Retinal pigment epithelial cell (primary cell): ENCODE measurements around the gene CALML5.

Experiments used
- DNase-seq: peaks from one replicate; pipeline ENCODE4 v3.0.0-alpha.2; 2010; ENCODE audit warnings: low read depth
- H3K4me3 ChIP-seq: 2 replicates; pipeline ENCODE4 v1.5.1; 2011; ENCODE audit warnings: mild to moderate bottlenecking, low read length, control low read depth, moderate library complexity
- TF ChIP-seq, protein P1 (sequence below): conservative IDR thresholded peaks from 2 replicates; pipeline ENCODE4 v1.5.1; 2011; ENCODE audit warnings: low read depth, low read length, control low read depth, inconsistent platforms

The CALML5 gene

GRCh38 chr10:5509691-5510090, 10.3 kb upstream of the CALML5 start:
- H3K4me3 ChIP-seq: no peak overlapping the region
- no peak for DNase-seq
- TF ChIP-seq, protein P1, sequence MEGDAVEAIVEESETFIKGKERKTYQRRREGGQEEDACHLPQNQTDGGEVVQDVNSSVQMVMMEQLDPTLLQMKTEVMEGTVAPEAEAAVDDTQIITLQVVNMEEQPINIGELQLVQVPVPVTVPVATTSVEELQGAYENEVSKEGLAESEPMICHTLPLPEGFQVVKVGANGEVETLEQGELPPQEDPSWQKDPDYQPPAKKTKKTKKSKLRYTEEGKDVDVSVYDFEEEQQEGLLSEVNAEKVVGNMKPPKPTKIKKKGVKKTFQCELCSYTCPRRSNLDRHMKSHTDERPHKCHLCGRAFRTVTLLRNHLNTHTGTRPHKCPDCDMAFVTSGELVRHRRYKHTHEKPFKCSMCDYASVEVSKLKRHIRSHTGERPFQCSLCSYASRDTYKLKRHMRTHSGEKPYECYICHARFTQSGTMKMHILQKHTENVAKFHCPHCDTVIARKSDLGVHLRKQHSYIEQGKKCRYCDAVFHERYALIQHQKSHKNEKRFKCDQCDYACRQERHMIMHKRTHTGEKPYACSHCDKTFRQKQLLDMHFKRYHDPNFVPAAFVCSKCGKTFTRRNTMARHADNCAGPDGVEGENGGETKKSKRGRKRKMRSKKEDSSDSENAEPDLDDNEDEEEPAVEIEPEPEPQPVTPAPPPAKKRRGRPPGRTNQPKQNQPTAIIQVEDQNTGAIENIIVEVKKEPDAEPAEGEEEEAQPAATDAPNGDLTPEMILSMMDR: no peak

DNA sequence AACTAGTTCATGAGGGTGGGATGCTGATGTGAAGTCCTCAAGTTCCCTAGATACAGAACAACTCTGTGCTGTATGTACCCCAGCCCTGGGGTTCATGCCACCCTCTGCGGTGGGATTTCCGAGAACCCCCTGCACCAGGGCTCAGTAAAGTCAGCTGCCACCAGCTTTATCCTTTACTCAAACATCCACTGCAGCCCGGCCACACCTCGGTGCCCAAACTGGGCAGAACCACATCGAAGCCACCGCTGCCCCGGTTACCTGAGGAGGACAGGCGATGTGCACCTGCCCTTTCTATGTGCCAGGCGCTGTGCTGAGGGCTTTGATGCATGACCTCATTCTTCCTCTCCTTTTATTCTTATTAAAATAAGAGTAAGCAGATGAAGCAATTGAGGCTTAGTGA, 9.9 kb upstream of the CALML5 start:
- no peak for DNase-seq
- no peak overlapping the region for H3K4me3 ChIP-seq
- TF ChIP-seq, protein P1: no peak

- H3K4me3 ChIP-seq: no peak overlapping the region
- no peak for DNase-seq
- TF ChIP-seq, protein P1: no peak
These were observed 9.4 kb upstream of the CALML5 start for GRCh38 chr10:5508786-5509185.

DNA sequence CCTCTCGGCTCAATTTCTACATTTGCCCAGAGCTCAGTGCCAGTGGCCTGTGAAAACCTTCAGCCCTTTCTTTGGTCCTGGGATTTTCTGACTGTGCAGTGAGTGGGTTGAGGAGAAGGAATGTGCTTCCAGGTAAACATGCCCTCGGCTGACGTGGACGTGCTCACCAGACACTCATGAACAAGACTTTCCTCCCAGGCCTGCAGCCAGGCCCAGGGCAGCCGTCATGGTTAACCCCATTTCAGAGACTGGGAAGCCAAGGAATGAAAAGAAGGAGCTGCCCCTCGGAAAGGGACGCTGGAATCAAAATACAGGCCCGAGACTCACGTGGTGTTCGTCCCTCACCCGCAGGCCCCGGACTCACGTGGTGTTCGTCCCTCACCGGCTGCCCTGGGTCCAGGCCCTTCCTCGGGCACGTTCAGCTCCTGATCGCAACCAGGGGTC, 8.8 kb upstream of the CALML5 start:
- TF ChIP-seq, protein P1: no peak
- no peak overlapping the region for H3K4me3 ChIP-seq
- DNase-seq: no peak

DNA sequence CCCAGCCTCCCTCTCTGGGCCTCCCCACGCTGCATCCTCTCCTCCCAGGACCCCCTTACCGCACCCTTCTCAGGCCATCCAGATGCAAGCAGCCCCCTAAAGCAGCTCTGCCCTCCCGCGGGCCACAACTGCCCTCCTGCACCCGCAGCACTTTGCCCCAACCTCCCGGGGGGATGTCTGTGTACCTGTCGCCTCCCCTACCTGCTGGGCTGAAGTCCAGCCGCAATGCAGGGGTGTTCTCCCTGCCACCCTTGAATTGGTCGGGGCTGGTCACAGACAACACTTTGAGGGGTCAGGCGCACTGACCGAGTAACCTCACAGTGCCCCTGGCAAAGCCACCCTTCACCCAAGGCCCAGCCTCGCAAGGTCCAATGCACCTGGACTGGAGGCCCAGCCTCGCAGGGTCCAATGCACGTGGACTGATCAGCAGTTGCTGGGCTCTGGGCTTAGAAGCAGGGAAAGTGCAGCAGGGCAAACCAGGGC, 8.3 kb upstream of the CALML5 start:
- TF ChIP-seq, protein P1: no peak
- DNase-seq: no peak
- H3K4me3 ChIP-seq: no peak overlapping the region

- TF ChIP-seq, protein P1: no peak
- no peak overlapping the region for H3K4me3 ChIP-seq
- DNase-seq: no peak
These were observed 7.6 kb upstream of the CALML5 start for GRCh38 chr10:5506751-5507648.

- no peak for DNase-seq
- no peak overlapping the region for H3K4me3 ChIP-seq
- TF ChIP-seq, protein P1: no peak
These were observed 6.9 kb upstream of the CALML5 start for GRCh38 chr10:5506246-5506645.
